Measurements from ENCODE around the gene NEO1.

DNA sequence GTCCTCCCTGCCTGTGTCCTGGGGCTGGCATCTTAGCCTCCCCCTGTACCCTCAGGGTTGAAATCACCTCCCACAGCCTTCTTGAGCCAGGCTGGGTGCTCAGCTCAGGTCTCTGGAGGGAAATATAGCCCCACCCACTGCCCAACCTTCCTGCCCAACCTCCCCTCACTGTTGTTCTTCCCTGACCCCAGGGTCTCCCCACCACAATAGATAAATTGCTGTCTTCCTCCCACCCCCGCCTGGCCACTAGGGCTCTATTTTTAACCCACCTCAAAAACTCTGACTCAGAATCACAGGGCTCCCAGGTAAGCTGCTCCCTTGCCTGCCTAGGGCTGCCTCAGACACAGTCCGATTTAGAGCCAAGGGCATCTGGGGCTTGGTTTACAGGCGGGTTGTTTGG lies 301.5 kb downstream of the NEO1 start:
- TF ChIP-seq EZH2 (IDR thresholded peaks at IDR 0.05; ENCODE audit: insufficient read depth, poor library complexity, severe bottlenecking) (no peak), EZH2phosphoT487 (IDR thresholded peaks at IDR 0.05; ENCODE audit: insufficient read depth, low read depth) (no peak)
